KMS-11 (cell line): ENCODE data around the gene RASA3.
"Not testable (repeated sequence)": the region's sequence is repeated elsewhere in the genome, so short reads cannot be mapped to it uniquely, and the experiment has no call there.

ENCODE experiments used
- H2AFZ ChIP-seq: fragments of 200-600 bp; sonication (generic); 2 replicates; pipeline ENCODE4 v1.6.1; 2016; ENCODE audit warnings: antibody characterized with exemption, mixed run types, low read depth
- H3K27ac ChIP-seq: fragments of 200-600 bp; sonication (generic); 2 replicates; pipeline ENCODE4 v1.6.1; 2016; ENCODE audit warnings: mild to moderate bottlenecking, mixed run types
- H3K27me3 ChIP-seq: fragments of 200-600 bp; sonication (generic); 2 replicates; pipeline ENCODE4 v1.6.1; 2017; ENCODE audit warnings: mild to moderate bottlenecking, low read depth, mixed run types, moderate library complexity; ENCODE audit not compliant: insufficient read depth
- H3K36me3 ChIP-seq: fragments of 200-600 bp; sonication (generic); 2 replicates; pipeline ENCODE4 v1.6.1; 2017; ENCODE audit warnings: mild to moderate bottlenecking, mixed run types; ENCODE audit not compliant: insufficient read depth
- H3K4me1 ChIP-seq: fragments of 200-600 bp; sonication (generic); 2 replicates; pipeline ENCODE4 v1.6.1; 2016; ENCODE audit warnings: mild to moderate bottlenecking, low read depth, mixed run types; ENCODE audit not compliant: poor library complexity, severe bottlenecking
- H3K4me2 ChIP-seq: fragments of 200-600 bp; sonication (generic); 2 replicates; pipeline ENCODE4 v1.7.0; 2016; ENCODE audit warnings: mild to moderate bottlenecking, mixed run types
- H3K4me3 ChIP-seq: fragments of 200-600 bp; sonication (generic); IDR thresholded peaks from 2 replicates; pipeline ENCODE4 v1.6.1; 2017; ENCODE audit warnings: low read depth, low read length, mixed read lengths; ENCODE audit not compliant: insufficient read depth
- H3K79me2 ChIP-seq: fragments of 200-600 bp; sonication (generic); 2 replicates; pipeline ENCODE4 v1.6.1; 2016; ENCODE audit warnings: low read depth, mixed run types; ENCODE audit not compliant: insufficient read depth
- H3K9ac ChIP-seq: fragments of 200-600 bp; sonication (generic); 2 replicates; pipeline ENCODE4 v1.6.1; 2016; ENCODE audit warnings: mild to moderate bottlenecking, mixed run types
- H4K20me1 ChIP-seq: fragments of 200-600 bp; sonication (generic); 2 replicates; pipeline ENCODE4 v1.6.1; 2016; ENCODE audit warnings: mild to moderate bottlenecking, mixed run types; ENCODE audit not compliant: insufficient read depth
- CTCF ChIP-seq: fragments of 200-600 bp; sonication (generic); conservative IDR thresholded peaks from 2 replicates; pipeline ENCODE4 v1.6.1; 2017; ENCODE audit warnings: low read depth, mild to moderate bottlenecking, antibody characterized with exemption, low read length, moderate library complexity, mixed read lengths

Gene RASA3

GRCh38 chr13:114114006-114114640, 18.3 kb downstream of the RASA3 start:
- no peak for TF ChIP-seq CTCF
- H3K4me3 ChIP-seq: no peak overlapping the region
- H3K9ac ChIP-seq: no peak overlapping the region
- no peaks in the 10 kb centered on the region for H3K79me2 ChIP-seq
- no peak overlapping the region for H2AFZ ChIP-seq
- no peak overlapping the region for H3K27ac ChIP-seq
- no peak overlapping the region for H3K4me2 ChIP-seq
- H3K27me3 ChIP-seq: no peaks in the 10 kb centered on the region
- H4K20me1 ChIP-seq: no peaks in the 10 kb centered on the region
- no peaks in the 10 kb centered on the region for H3K4me1 ChIP-seq
- H3K36me3 ChIP-seq: no peaks in the 10 kb centered on the region

- not testable (repeated sequence) for H3K27me3 ChIP-seq, H3K4me1 ChIP-seq, H4K20me1 ChIP-seq, H3K4me2 ChIP-seq, H3K36me3 ChIP-seq, H3K9ac ChIP-seq, H2AFZ ChIP-seq, H3K4me3 ChIP-seq, H3K79me2 ChIP-seq, H3K27ac ChIP-seq
Observed at GRCh38 chr13:114113395-114113794, 19.0 kb downstream of the RASA3 start.

- no peak overlapping the region for H2AFZ ChIP-seq
- H3K4me3 ChIP-seq: no peak overlapping the region
- H3K27ac ChIP-seq: no peak overlapping the region
- H3K27me3 ChIP-seq: no peaks in the 10 kb centered on the region
- TF ChIP-seq CTCF: no peak
- no peaks in the 10 kb centered on the region for H3K79me2 ChIP-seq
- H3K4me1 ChIP-seq: no peaks in the 10 kb centered on the region
- H3K9ac ChIP-seq: no peak overlapping the region
- no peaks in the 10 kb centered on the region for H3K36me3 ChIP-seq
- H4K20me1 ChIP-seq: no peaks in the 10 kb centered on the region
- H3K4me2 ChIP-seq: no peak overlapping the region
Observed at GRCh38 chr13:114112826-114113322, 19.5 kb downstream of the RASA3 start.

GRCh38 chr13:114112231-114112825, 20.1 kb downstream of the RASA3 start:
- no peaks in the 10 kb centered on the region for H3K27me3 ChIP-seq
- no peaks in the 10 kb centered on the region for H3K4me1 ChIP-seq
- no peak overlapping the region for H3K27ac ChIP-seq
- H2AFZ ChIP-seq: no peak overlapping the region
- H3K36me3 ChIP-seq: no peaks in the 10 kb centered on the region
- no peaks in the 10 kb centered on the region for H4K20me1 ChIP-seq
- no peak overlapping the region for H3K4me2 ChIP-seq
- H3K9ac ChIP-seq: no peak overlapping the region
- TF ChIP-seq CTCF: no peak
- H3K4me3 ChIP-seq: no peak overlapping the region
- H3K79me2 ChIP-seq: no peaks in the 10 kb centered on the region

- H3K4me2 ChIP-seq: no peak overlapping the region
- TF ChIP-seq CTCF: no peak
- no peaks in the 10 kb centered on the region for H3K27me3 ChIP-seq
- no peak overlapping the region for H2AFZ ChIP-seq
- no peaks in the 10 kb centered on the region for H3K36me3 ChIP-seq
- no peak overlapping the region for H3K9ac ChIP-seq
- no peak overlapping the region for H3K4me3 ChIP-seq
- H3K27ac ChIP-seq: no peak overlapping the region
- no peaks in the 10 kb centered on the region for H4K20me1 ChIP-seq
- no peaks in the 10 kb centered on the region for H3K79me2 ChIP-seq
- H3K4me1 ChIP-seq: no peaks in the 10 kb centered on the region
Observed at GRCh38 chr13:114111577-114111976, 20.8 kb downstream of the RASA3 start.

- not testable (repeated sequence) for H3K36me3 ChIP-seq, H3K4me2 ChIP-seq, H3K4me3 ChIP-seq, H3K4me1 ChIP-seq, H3K9ac ChIP-seq, H3K27ac ChIP-seq, H2AFZ ChIP-seq, H4K20me1 ChIP-seq, H3K79me2 ChIP-seq, H3K27me3 ChIP-seq
Observed at GRCh38 chr13:114110830-114111189, 21.6 kb downstream of the RASA3 start.
